ENCODE data around the gene FKBP15. TPM values are rescaled to one million over a fixed set of nuclear protein-coding genes. Genes with fewer than 3 reads are reported as not detected.

Gene FKBP15
- total and polyA plus RNA-seq, 2 of the 4 experiments (the other 2 are of a cell fraction), result 20.4 to 25.5 TPM

DNA sequence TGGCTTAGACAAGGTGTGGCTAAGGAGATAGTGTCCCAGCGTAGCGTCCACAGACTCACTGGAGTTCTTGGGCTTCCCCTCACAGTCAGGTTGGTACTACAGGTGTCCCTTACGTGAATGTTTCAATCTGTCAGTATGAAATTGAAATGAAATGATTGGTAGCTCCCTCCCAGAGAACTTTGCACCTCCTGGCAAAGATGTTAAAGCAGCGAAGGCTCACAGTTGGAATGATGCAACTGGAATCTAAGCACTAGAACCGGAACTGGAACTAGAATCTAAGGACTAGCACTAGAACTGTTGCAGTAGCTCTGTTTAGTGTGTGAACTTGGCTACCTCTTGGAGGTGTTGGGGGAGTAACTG, 1.4 kb upstream of the FKBP15 start:
- H3K9me3 ChIP-seq (ENCODE audit: control insufficient read depth, insufficient read depth, low read length), result no peaks in the 10 kb centered on the region
- peak; percentile 22 for DNase-seq

More for the DNA sequence above, 1.4 kb upstream of the FKBP15 start:
- ChIA-PET CTCF (interaction anchor here (0.7 kb wide), 1 partner anchor 55 kb away, joined by 4 read pairs; no protein-coding TSS in a partner anchor), POLR2A (ENCODE audit: unreplicated experiment) (no interaction called here)
- no CpG with 5 or more reads among the region's 5 CpGs for WGBS, 2 experiments (ENCODE audit: extremely low coverage in 2 of 2, insufficient read length in 1 of 2)
- H2BK20ac ChIP-seq (ENCODE audit: low read depth, low read length), result no peak overlapping the region; the same call in 1 of the 2 replicates
- H4K5ac ChIP-seq (ENCODE audit: low read depth, low read length), result peak overlapping the region; percentile 51
- peak overlapping the region; percentile 14 for H2AK9ac ChIP-seq (replicated peaks; ENCODE audit: low read depth, low read length, poor library complexity)
- in situ Hi-C loops (cut with MboI; ENCODE audit: low sequenced_read_pairs), result no loop called here
- H3K27me3 ChIP-seq (ENCODE audit: control insufficient read depth, insufficient read depth, low read length), result no peaks in the 10 kb centered on the region
- H3K79me1 ChIP-seq (ENCODE audit: low read depth in 1 of 2, low read length in 2 of 2), result peaks cover 36 to 71% of the 10 kb centered on the region in 2 experiments
- peak overlapping the region; percentile 43 for H2BK120ac ChIP-seq (ENCODE audit: low read depth, low read length)
- H2AFZ ChIP-seq (replicated peaks; ENCODE audit: low read length, poor library complexity), result no peak overlapping the region
- no peaks in the 10 kb centered on the region for H3K36me3 ChIP-seq (ENCODE audit: control insufficient read depth, insufficient read depth, low read length)
- intact Hi-C loops (cut with micrococcal nuclease), result no loop called here
- peak overlapping the region; percentile 92 for H3K14ac ChIP-seq (replicated peaks; ENCODE audit: low read depth, low read length)
- peak overlapping the region; percentile 88 for H3K4ac ChIP-seq (ENCODE audit: low read depth, low read length)
- dilution Hi-C loops (cut with HindIII; ENCODE audit: low sequenced_read_pairs, unreplicated experiment), result no loop called here
- H3K23ac ChIP-seq (ENCODE audit: low read depth, low read length), result peak overlapping the region; percentile 81
- peak overlapping the region; percentile 91 for H3K9ac ChIP-seq (ENCODE audit: low read depth, low read length)
- H3K18ac ChIP-seq (ENCODE audit: low read depth, low read length), result peak overlapping the region; percentile 31; the same call in 1 of the 2 replicates
- peak overlapping the region; percentile 80 for H2BK5ac ChIP-seq (ENCODE audit: low read depth, low read length, poor library complexity, severe bottlenecking)
- H3K4me2 ChIP-seq (ENCODE audit: low read depth, low read length), result peak overlapping the region; percentile 99
- peak overlapping the region; percentile 20; the same call in 1 of the 2 replicates for H3K56ac ChIP-seq (ENCODE audit: extremely low read depth, insufficient read depth, low read length)
- H3K4me3 ChIP-seq (ENCODE audit: insufficient read depth, low read depth, low read length), result peak overlapping the region; percentile 86
- BruUV-seq (replicated peaks), result no TSS peak
- peak overlapping the region; percentile 34 to 70; a peak in 3 of 4 replicates for H4K8ac ChIP-seq (ENCODE audit: low read depth in 2 of 2, low read length in 2 of 2)
- no peak for TF ChIP-seq CHD1 (IDR thresholded peaks at IDR 0.05; ENCODE audit: low read depth, low read length)
- peak; percentile 54 for TF ChIP-seq CEBPB (IDR thresholded peaks at IDR 0.05; ENCODE audit: low read depth, low read length)
- H3K9me1 ChIP-seq (ENCODE audit: insufficient read depth, low read length), result peaks cover 3% of the 10 kb centered on the region; the same call in 1 of the 2 replicates
- no peak for ATAC-seq (ENCODE audit: low read depth)
- H3K4me1 ChIP-seq (ENCODE audit: control insufficient read depth, insufficient read depth, low read length), result peaks cover 10% of the 10 kb centered on the region
- peak overlapping the region; percentile 16; the same call in 1 of the 2 replicates for H2AK5ac ChIP-seq (ENCODE audit: low read depth, low read length)
- H2BK15ac ChIP-seq (ENCODE audit: low read depth, low read length), result peak overlapping the region; percentile 61; the same call in 2 of the 3 replicates
- H3K27ac ChIP-seq (ENCODE audit: insufficient read depth, low read length), result peak overlapping the region; percentile 84
- H4K91ac ChIP-seq (ENCODE audit: insufficient read depth, low read depth, low read length), result peak overlapping the region; percentile 51
- H4K20me1 ChIP-seq (ENCODE audit: insufficient read depth, low read length), result peaks cover 4% of the 10 kb centered on the region; the same call in 1 of the 2 replicates

Data from IMR-90 (cell line).